Cardiac fibroblast (primary cell): ENCODE results near the gene YIF1B.

Experiments used
- DNase-seq, 2 donors: peaks; one replicate each; pipeline versions ENCODE4 v3.0.0 to v3.0.0-alpha.2; 2010; ENCODE audit warnings: low read depth in 2 of 2
- H3K4me3 ChIP-seq, 2 donors: replicated peaks in 1 of 2; 1 replicate in 1 of 2; 2 replicates in 1 of 2; pipeline ENCODE4 v1.5.1; 2011; ENCODE audit warnings: low read depth in 2 of 2, low read length in 2 of 2, mild to moderate bottlenecking in 2 of 2, moderate library complexity in 1 of 2
- CTCF ChIP-seq: IDR thresholded peaks from one replicate; pipeline ENCODE4 v1.5.1; 2011; ENCODE audit warnings: low read depth, mild to moderate bottlenecking, low read length, inconsistent platforms

YIF1B gene

GRCh38 chr19:38304866-38305429 lies 10.8 kb downstream of the YIF1B start:
- H3K4me3 ChIP-seq, result no peak overlapping the region
- peak in 1 of 2 donors; percentile 59 for DNase-seq
- TF ChIP-seq CTCF, result no peak

GRCh38 chr19:38304352-38304865 lies 11.3 kb downstream of the YIF1B start:
- no peak for TF ChIP-seq CTCF
- H3K4me3 ChIP-seq, result peak overlapping the region in 1 of 2 donors; percentile 19
- no peak for DNase-seq

GRCh38 chr19:38303517-38304351 lies 12.0 kb downstream of the YIF1B start, which contains the start of gene C19orf33:
TSS of gene C19orf33 (plus strand) at chr19:38304251. CDS start at chr19:38304262, 11 bp downstream.
- peak within 1 kb of the TSS in 1 of 2 donors; percentile 19 for H3K4me3 ChIP-seq
- no peak for TF ChIP-seq CTCF

GRCh38 chr19:38298821-38299680 lies 16.7 kb downstream of the YIF1B start:
- no peak for TF ChIP-seq CTCF
- no peak overlapping the region for H3K4me3 ChIP-seq
- DNase-seq, result peak in 1 of 2 donors; percentile 55

More at GRCh38 chr19:38303517-38304351, 12.0 kb downstream of the YIF1B start, which contains the start of gene C19orf33:
- peak; percentile 25 to 38 for DNase-seq

- DNase-seq, result no peak
- no peak for TF ChIP-seq CTCF
- no peak overlapping the region for H3K4me3 ChIP-seq
These were observed 21.7 kb downstream of the YIF1B start for GRCh38 chr19:38294090-38294489.

- TF ChIP-seq CTCF, result no peak
- no peak for DNase-seq
- no peak overlapping the region for H3K4me3 ChIP-seq
These were observed 22.5 kb downstream of the YIF1B start for GRCh38 chr19:38293281-38293680.
